Sigmoid colon (tissue), 4 donors: ENCODE results near the gene BCAS1.

Source experiments
- EP300 ChIP-seq, 4 donors: sonication (generic); formaldehyde crosslinking; IDR thresholded peaks; one replicate each; pipeline ENCODE4 v1.6.1; 2017; ENCODE audit warnings: antibody characterized with exemption in 4 of 4
- POLR2A ChIP-seq, 2 donors: fragments of 450-650 bp; IDR thresholded peaks; one replicate each; pipeline ENCODE4 v1.6.1; 2016; ENCODE audit warnings: antibody characterized with exemption in 2 of 2, mild to moderate bottlenecking in 2 of 2, moderate library complexity in 2 of 2

GRCh38 chr20:54108326-54108642, 37.9 kb upstream of the BCAS1 start:
- no peak for TF ChIP-seq POLR2A (IDR thresholded peaks at IDR 0.05)
- TF ChIP-seq EP300 (IDR thresholded peaks at IDR 0.05) = no peak
